ENCODE measurements around the gene VPS39.

Gene VPS39

DNA sequence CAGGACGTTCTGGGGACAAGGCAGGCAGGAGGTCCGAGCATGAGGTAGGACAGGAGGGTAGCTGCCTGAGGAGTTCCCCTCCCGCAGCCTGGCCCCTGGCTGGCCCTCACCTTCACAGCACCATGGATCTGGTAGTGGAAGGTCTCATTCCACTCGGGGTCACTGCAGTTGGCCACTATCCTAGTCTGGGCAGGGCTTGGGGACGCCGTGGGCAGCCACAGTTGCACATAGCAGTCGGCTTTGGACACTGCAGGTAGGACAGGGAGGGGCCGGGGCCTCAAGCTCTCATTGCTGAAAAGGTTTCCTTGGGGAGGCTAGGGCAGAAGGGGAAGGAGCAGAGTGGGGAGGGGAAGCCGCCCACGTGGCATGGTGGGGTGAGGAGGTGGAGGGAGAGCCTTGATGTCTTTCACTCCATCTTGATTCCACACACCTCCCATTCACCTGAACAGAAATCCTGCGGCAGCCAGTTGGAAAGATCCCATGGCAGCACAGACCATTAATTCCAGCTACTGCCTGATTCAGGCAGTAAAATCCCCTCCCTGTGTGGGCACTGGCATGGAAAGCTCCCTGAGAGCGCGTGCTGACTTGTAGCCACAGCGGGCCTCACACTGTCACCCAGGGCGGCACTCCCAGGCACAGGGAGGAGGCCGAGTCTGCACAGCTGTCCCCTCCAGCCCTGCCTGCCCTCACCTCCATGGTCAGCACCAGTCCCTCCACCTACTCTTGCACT, 53.7 kb downstream of the VPS39 start:
- Histone ChIP-seq H3K36me3 (ENCODE audit: control insufficient read depth, low read length) (peaks cover 4% of the 10 kb centered on the region; the same call in 1 of the 2 replicates), H3F3A (ENCODE audit: control insufficient read depth, insufficient read depth) (no peaks in the 10 kb centered on the region), H3K9me2 (replicated peaks; ENCODE audit: control insufficient read depth, low read length) (no peaks in the 10 kb centered on the region), H3K4me2 (ENCODE audit: low read length) (no peak overlapping the region), H4K20me1 (ENCODE audit: control insufficient read depth, insufficient read depth, low read depth, low read length) (no peaks in the 10 kb centered on the region), H3K4me1 (ENCODE audit: control insufficient read depth, low read length) (no peaks in the 10 kb centered on the region), H3K79me2 (ENCODE audit: control insufficient read depth, low read length) (no peaks in the 10 kb centered on the region), H3K4me3 (ENCODE audit: low read length) (no peak overlapping the region), H3K9me3 (ENCODE audit: control insufficient read depth, insufficient read depth, low read length) (no peaks in the 10 kb centered on the region), H3K27ac (ENCODE audit: low read depth, low read length) (no peak overlapping the region), H3K27me3 (ENCODE audit: control insufficient read depth, low read length) (no peaks in the 10 kb centered on the region)
- TF ChIP-seq EZH2phosphoT487 (IDR thresholded peaks at IDR 0.05; ENCODE audit: borderline replicate concordance, low read length) = no peak
- TF ChIP-seq, protein P1, sequence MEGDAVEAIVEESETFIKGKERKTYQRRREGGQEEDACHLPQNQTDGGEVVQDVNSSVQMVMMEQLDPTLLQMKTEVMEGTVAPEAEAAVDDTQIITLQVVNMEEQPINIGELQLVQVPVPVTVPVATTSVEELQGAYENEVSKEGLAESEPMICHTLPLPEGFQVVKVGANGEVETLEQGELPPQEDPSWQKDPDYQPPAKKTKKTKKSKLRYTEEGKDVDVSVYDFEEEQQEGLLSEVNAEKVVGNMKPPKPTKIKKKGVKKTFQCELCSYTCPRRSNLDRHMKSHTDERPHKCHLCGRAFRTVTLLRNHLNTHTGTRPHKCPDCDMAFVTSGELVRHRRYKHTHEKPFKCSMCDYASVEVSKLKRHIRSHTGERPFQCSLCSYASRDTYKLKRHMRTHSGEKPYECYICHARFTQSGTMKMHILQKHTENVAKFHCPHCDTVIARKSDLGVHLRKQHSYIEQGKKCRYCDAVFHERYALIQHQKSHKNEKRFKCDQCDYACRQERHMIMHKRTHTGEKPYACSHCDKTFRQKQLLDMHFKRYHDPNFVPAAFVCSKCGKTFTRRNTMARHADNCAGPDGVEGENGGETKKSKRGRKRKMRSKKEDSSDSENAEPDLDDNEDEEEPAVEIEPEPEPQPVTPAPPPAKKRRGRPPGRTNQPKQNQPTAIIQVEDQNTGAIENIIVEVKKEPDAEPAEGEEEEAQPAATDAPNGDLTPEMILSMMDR (IDR thresholded peaks at IDR 0.05; ENCODE audit: low read depth, low read length, poor library complexity, severe bottlenecking) = no peak

GRCh38 chr15:42153874-42154211, 54.3 kb downstream of the VPS39 start:
- Histone ChIP-seq H3K27me3 (ENCODE audit: control insufficient read depth, low read length) (no peaks in the 10 kb centered on the region), H3K27ac (ENCODE audit: low read depth, low read length) (no peak overlapping the region), H4K20me1 (ENCODE audit: control insufficient read depth, insufficient read depth, low read depth, low read length) (no peaks in the 10 kb centered on the region), H3F3A (ENCODE audit: control insufficient read depth, insufficient read depth) (no peaks in the 10 kb centered on the region), H3K79me2 (ENCODE audit: control insufficient read depth, low read length) (no peaks in the 10 kb centered on the region), H3K4me2 (ENCODE audit: low read length) (no peak overlapping the region), H3K4me3 (ENCODE audit: low read length) (no peak overlapping the region), H3K9me2 (replicated peaks; ENCODE audit: control insufficient read depth, low read length) (no peaks in the 10 kb centered on the region), H3K4me1 (ENCODE audit: control insufficient read depth, low read length) (no peaks in the 10 kb centered on the region), H3K36me3 (ENCODE audit: control insufficient read depth, low read length) (no peaks in the 10 kb centered on the region; the same call in 1 of the 2 replicates), H3K9me3 (ENCODE audit: control insufficient read depth, insufficient read depth, low read length) (no peaks in the 10 kb centered on the region)
- TF ChIP-seq, protein P1 (IDR thresholded peaks at IDR 0.05; ENCODE audit: low read depth, low read length, poor library complexity, severe bottlenecking) = no peak
- TF ChIP-seq EZH2phosphoT487 (IDR thresholded peaks at IDR 0.05; ENCODE audit: borderline replicate concordance, low read length) = no peak

- Histone ChIP-seq H4K20me1 (ENCODE audit: control insufficient read depth, insufficient read depth, low read depth, low read length) (no peaks in the 10 kb centered on the region), H3K27me3 (ENCODE audit: control insufficient read depth, low read length) (no peaks in the 10 kb centered on the region), H3K4me1 (ENCODE audit: control insufficient read depth, low read length) (no peaks in the 10 kb centered on the region), H3K27ac (ENCODE audit: low read depth, low read length) (no peak overlapping the region), H3K4me3 (ENCODE audit: low read length) (no peak overlapping the region), H3K9me2 (replicated peaks; ENCODE audit: control insufficient read depth, low read length) (no peaks in the 10 kb centered on the region), H3K36me3 (ENCODE audit: control insufficient read depth, low read length) (no peaks in the 10 kb centered on the region), H3K79me2 (ENCODE audit: control insufficient read depth, low read length) (no peaks in the 10 kb centered on the region), H3F3A (ENCODE audit: control insufficient read depth, insufficient read depth) (no peaks in the 10 kb centered on the region), H3K9me3 (ENCODE audit: control insufficient read depth, insufficient read depth, low read length) (no peaks in the 10 kb centered on the region), H3K4me2 (ENCODE audit: low read length) (no peak overlapping the region)
- TF ChIP-seq, protein P1 (IDR thresholded peaks at IDR 0.05; ENCODE audit: low read depth, low read length, poor library complexity, severe bottlenecking) = no peak
- TF ChIP-seq EZH2phosphoT487 (IDR thresholded peaks at IDR 0.05; ENCODE audit: borderline replicate concordance, low read length) = no peak
Observed at GRCh38 chr15:42152921-42153698, 55.0 kb downstream of the VPS39 start.
